Brain microvascular endothelial cell (primary cell): ENCODE measurements around the gene NEMP1.

Source experiments
- DNase-seq: peaks from one replicate; pipeline ENCODE4 v3.0.0-alpha.2; 2020
- H3K27ac ChIP-seq: fragments of 250-450 bp; sonication (Bioruptor Pico); 2 replicates; pipeline ENCODE4 v1.5.1; 2020; ENCODE audit warnings: mild to moderate bottlenecking, moderate library complexity
- H3K27me3 ChIP-seq: fragments of 250-450 bp; sonication (Bioruptor Pico); replicated peaks from 2 replicates; pipeline ENCODE4 v1.5.1; 2020; ENCODE audit warnings: mild to moderate bottlenecking
- H3K36me3 ChIP-seq: fragments of 250-450 bp; sonication (Bioruptor Pico); replicated peaks from 2 replicates; pipeline ENCODE4 v1.5.1; 2020; ENCODE audit warnings: mild to moderate bottlenecking
- H3K4me3 ChIP-seq: 2 replicates; pipeline ENCODE4 v1.5.1; 2011; ENCODE audit warnings: low read depth, mild to moderate bottlenecking, control low read depth, low read length, moderate library complexity
- in situ Hi-C: cut with HindIII; loops from 2 replicates; pipeline ENCODE4 v1.10.0; 2017; ENCODE audit warnings: low sequenced_read_pairs, low pct_ligation_motif_present
- TF ChIP-seq, protein P1 (sequence below): IDR thresholded peaks from 2 replicates; pipeline ENCODE4 v1.5.1; 2011; ENCODE audit warnings: low read depth, mild to moderate bottlenecking, moderate library complexity, low read length, control low read depth, inconsistent platforms; ENCODE audit errors: missing control alignments

NEMP1 gene

GRCh38 chr12:57006809-57007475 lies 71.6 kb downstream of the NEMP1 start:
- no peak for DNase-seq
- Histone ChIP-seq H3K4me3 (peak overlapping the region; percentile 43), H3K27me3 (no peaks in the 10 kb centered on the region), H3K27ac (no peak overlapping the region), H3K36me3 (peaks cover 15% of the 10 kb centered on the region)
- in situ Hi-C loops: no loop called here
- TF ChIP-seq, protein P1, sequence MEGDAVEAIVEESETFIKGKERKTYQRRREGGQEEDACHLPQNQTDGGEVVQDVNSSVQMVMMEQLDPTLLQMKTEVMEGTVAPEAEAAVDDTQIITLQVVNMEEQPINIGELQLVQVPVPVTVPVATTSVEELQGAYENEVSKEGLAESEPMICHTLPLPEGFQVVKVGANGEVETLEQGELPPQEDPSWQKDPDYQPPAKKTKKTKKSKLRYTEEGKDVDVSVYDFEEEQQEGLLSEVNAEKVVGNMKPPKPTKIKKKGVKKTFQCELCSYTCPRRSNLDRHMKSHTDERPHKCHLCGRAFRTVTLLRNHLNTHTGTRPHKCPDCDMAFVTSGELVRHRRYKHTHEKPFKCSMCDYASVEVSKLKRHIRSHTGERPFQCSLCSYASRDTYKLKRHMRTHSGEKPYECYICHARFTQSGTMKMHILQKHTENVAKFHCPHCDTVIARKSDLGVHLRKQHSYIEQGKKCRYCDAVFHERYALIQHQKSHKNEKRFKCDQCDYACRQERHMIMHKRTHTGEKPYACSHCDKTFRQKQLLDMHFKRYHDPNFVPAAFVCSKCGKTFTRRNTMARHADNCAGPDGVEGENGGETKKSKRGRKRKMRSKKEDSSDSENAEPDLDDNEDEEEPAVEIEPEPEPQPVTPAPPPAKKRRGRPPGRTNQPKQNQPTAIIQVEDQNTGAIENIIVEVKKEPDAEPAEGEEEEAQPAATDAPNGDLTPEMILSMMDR: no peak

DNA sequence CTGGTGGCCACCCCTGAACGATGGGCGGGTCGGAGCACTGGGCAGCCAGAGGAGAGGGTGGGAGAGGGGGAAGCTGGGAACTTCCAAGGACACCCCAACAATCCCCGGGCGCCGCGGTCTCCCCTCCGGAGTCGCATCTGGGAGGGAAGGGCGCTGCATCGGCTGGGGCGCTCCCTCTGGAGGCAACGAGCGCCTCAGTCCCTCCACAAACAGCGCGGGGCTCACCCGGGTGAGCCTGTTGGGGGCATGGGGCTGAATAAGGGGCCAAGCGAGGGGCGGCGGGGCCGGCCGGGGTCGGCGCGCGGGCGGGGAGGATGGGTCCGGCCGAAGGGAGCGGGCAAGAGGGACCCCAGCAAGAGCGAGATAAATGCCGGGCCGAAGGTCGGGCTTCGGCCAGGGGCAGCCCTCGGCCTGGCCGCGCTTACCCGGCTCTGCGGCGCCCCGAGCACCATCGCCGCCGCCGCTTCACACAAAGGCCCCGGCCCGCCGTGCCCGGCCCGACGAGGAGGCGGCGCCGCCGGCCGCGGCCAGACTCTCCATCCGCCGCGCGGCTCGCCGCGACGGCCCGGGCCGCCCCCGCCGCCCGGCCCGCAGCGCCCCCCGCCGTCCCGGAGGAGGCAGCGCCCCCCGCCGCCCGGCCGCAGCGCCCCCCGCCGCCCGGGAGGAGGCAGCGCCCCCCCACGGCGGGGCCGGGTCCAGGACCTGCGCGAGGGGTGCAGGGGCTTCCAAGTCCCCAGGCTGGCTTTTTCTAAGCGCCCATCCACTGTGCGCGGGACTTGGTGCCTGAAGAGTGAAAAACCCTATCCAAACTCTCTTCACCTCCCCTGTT lies 72.4 kb downstream of the NEMP1 start, which contains the start of gene ZBTB39:
ZBTB39 (minus strand) TSS at position 567 of the 829 bp plus-strand sequence. CDS start 1,629 bp downstream, outside the sequence.
- peak within 1 kb of the TSS; percentile 61 for H3K27ac ChIP-seq
- TF ChIP-seq, protein P1: peak; percentile 50

More for the DNA sequence above, 72.4 kb downstream of the NEMP1 start, which contains the start of gene ZBTB39:
- DNase-seq: peak; percentile 17
- in situ Hi-C loops: no loop called here
- H3K4me3 ChIP-seq: peak within 1 kb of the TSS; percentile 81
- peaks cover 15% of the 10 kb centered on the region for H3K36me3 ChIP-seq
- H3K27me3 ChIP-seq: no peaks in the 10 kb centered on the region
